ENCODE measurements around the gene DCAF4.

The DCAF4 gene

GRCh38 chr14:72990171-72990570 lies 63.9 kb downstream of the DCAF4 start:
- TF ChIP-seq POLR2AphosphoS5 (IDR thresholded peaks at IDR 0.05; ENCODE audit: low read depth, low read length): no peak
- no peak for TF ChIP-seq FOXP2 (optimal IDR thresholded peaks at IDR 0.05; ENCODE audit: borderline replicate concordance, extremely low read depth, extremely low read length, insufficient read depth)
- TF ChIP-seq, protein P1, sequence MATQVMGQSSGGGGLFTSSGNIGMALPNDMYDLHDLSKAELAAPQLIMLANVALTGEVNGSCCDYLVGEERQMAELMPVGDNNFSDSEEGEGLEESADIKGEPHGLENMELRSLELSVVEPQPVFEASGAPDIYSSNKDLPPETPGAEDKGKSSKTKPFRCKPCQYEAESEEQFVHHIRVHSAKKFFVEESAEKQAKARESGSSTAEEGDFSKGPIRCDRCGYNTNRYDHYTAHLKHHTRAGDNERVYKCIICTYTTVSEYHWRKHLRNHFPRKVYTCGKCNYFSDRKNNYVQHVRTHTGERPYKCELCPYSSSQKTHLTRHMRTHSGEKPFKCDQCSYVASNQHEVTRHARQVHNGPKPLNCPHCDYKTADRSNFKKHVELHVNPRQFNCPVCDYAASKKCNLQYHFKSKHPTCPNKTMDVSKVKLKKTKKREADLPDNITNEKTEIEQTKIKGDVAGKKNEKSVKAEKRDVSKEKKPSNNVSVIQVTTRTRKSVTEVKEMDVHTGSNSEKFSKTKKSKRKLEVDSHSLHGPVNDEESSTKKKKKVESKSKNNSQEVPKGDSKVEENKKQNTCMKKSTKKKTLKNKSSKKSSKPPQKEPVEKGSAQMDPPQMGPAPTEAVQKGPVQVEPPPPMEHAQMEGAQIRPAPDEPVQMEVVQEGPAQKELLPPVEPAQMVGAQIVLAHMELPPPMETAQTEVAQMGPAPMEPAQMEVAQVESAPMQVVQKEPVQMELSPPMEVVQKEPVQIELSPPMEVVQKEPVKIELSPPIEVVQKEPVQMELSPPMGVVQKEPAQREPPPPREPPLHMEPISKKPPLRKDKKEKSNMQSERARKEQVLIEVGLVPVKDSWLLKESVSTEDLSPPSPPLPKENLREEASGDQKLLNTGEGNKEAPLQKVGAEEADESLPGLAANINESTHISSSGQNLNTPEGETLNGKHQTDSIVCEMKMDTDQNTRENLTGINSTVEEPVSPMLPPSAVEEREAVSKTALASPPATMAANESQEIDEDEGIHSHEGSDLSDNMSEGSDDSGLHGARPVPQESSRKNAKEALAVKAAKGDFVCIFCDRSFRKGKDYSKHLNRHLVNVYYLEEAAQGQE (IDR thresholded peaks at IDR 0.05; ENCODE audit: insufficient read depth in 1 of 2, low read depth in 2 of 2, low read length in 2 of 2): no peak
- TF ChIP-seq TAF1 (IDR thresholded peaks at IDR 0.05; ENCODE audit: borderline replicate concordance, insufficient read depth, low read length): no peak
- TF ChIP-seq SIN3A (IDR thresholded peaks at IDR 0.05; ENCODE audit: borderline replicate concordance, insufficient read depth, low read length): no peak

- no peak for TF ChIP-seq POLR2AphosphoS5 (IDR thresholded peaks at IDR 0.05; ENCODE audit: low read depth, low read length)
- TF ChIP-seq, protein P1 (IDR thresholded peaks at IDR 0.05; ENCODE audit: insufficient read depth in 1 of 2, low read depth in 2 of 2, low read length in 2 of 2): peak in 1 of 2 experiments; percentile 78; a peak in 2 of 4 replicates
Observed at GRCh38 chr14:72996916-72997315, 70.7 kb downstream of the DCAF4 start.

DNA sequence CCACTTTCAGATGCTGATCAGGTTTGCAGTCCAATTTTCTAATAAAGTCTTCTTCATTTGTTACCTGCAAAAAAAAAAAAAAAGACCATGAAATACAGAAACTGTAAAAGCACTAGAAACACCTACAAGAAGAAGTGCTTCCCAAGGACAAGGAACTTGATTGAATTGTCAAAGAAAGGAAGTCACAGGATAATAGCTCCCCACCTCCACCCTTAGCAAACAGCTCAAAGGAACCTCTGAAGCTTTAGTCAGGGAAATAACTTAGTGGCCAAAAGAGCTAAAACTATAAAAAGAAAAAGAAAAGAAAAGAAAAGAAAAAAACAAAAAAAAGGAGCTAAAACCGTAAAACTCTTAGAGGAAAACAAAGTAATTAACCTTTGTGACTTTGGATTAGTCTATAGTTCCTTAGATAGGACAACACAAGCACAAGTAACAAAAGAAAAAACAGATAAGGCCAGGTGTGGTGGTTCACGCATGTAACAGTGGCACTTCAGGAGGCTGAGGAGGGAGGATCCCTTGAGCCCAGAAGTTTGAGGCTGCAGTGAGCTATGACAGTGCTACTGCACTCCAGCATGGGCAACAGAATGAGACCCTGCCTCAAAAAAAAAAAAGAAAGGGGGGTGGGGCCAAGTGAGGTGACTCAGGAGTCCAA lies 72.1 kb downstream of the DCAF4 start:
- no peak for TF ChIP-seq SIN3A (IDR thresholded peaks at IDR 0.05; ENCODE audit: borderline replicate concordance, insufficient read depth, low read length)
- no peak for TF ChIP-seq TAF1 (IDR thresholded peaks at IDR 0.05; ENCODE audit: borderline replicate concordance, insufficient read depth, low read length)
- no peak for TF ChIP-seq POLR2AphosphoS5 (IDR thresholded peaks at IDR 0.05; ENCODE audit: low read depth, low read length)
- no peak for TF ChIP-seq FOXP2 (optimal IDR thresholded peaks at IDR 0.05; ENCODE audit: borderline replicate concordance, extremely low read depth, extremely low read length, insufficient read depth)
- TF ChIP-seq, protein P1 (IDR thresholded peaks at IDR 0.05; ENCODE audit: insufficient read depth in 1 of 2, low read depth in 2 of 2, low read length in 2 of 2): no peak

- TF ChIP-seq, protein P1 (IDR thresholded peaks at IDR 0.05; ENCODE audit: insufficient read depth in 1 of 2, low read depth in 2 of 2, low read length in 2 of 2): no peak
- no peak for TF ChIP-seq FOXP2 (optimal IDR thresholded peaks at IDR 0.05; ENCODE audit: borderline replicate concordance, extremely low read depth, extremely low read length, insufficient read depth)
- TF ChIP-seq TAF1 (IDR thresholded peaks at IDR 0.05; ENCODE audit: borderline replicate concordance, insufficient read depth, low read length): no peak
- no peak for TF ChIP-seq SIN3A (IDR thresholded peaks at IDR 0.05; ENCODE audit: borderline replicate concordance, insufficient read depth, low read length)
- TF ChIP-seq POLR2AphosphoS5 (IDR thresholded peaks at IDR 0.05; ENCODE audit: low read depth, low read length): no peak
Observed at GRCh38 chr14:72999316-72999715, 73.1 kb downstream of the DCAF4 start.

GRCh38 chr14:73000073-73000472 lies 73.8 kb downstream of the DCAF4 start:
- TF ChIP-seq POLR2AphosphoS5 (IDR thresholded peaks at IDR 0.05; ENCODE audit: low read depth, low read length) (no peak), FOXP2 (optimal IDR thresholded peaks at IDR 0.05; ENCODE audit: borderline replicate concordance, extremely low read depth, extremely low read length, insufficient read depth) (no peak), SIN3A (IDR thresholded peaks at IDR 0.05; ENCODE audit: borderline replicate concordance, insufficient read depth, low read length) (no peak), TAF1 (IDR thresholded peaks at IDR 0.05; ENCODE audit: borderline replicate concordance, insufficient read depth, low read length) (no peak)
- TF ChIP-seq, protein P1 (IDR thresholded peaks at IDR 0.05; ENCODE audit: insufficient read depth in 1 of 2, low read depth in 2 of 2, low read length in 2 of 2): no peak
